GM12865 (cell line): Measurements from ENCODE around the gene NRTN.

ENCODE experiments used
- DNase-seq: peaks from one replicate; pipeline ENCODE4 v3.0.0; 2010; ENCODE audit warnings: low read depth
- H3K4me3 ChIP-seq: 2 replicates; pipeline ENCODE4 v1.5.1; 2011; ENCODE audit warnings: mild to moderate bottlenecking, low read depth, low read length, control low read depth
- CTCF ChIP-seq: IDR thresholded peaks from 2 replicates; pipeline ENCODE4 v1.5.1; 2011; ENCODE audit warnings: low read length, control low read depth, low read depth, inconsistent platforms; ENCODE audit not compliant: insufficient read depth; ENCODE audit errors: missing control alignments

The NRTN gene

GRCh38 chr19:5829567-5830310 lies 24.9 kb downstream of the NRTN start:
- H3K4me3 ChIP-seq, result peak overlapping the region; percentile 56; the same call in 1 of the 2 replicates
- TF ChIP-seq CTCF, result no peak
- DNase-seq, result no peak

- H3K4me3 ChIP-seq, result no peak overlapping the region
- DNase-seq, result no peak
- no peak for TF ChIP-seq CTCF
These were observed 26.3 kb downstream of the NRTN start for GRCh38 chr19:5831159-5831558.

- H3K4me3 ChIP-seq, result no peak overlapping the region
- TF ChIP-seq CTCF, result no peak
- no peak for DNase-seq
These were observed 27.2 kb downstream of the NRTN start for GRCh38 chr19:5832061-5832460.

GRCh38 chr19:5832527-5833216 lies 27.8 kb downstream of the NRTN start:
- DNase-seq, result no peak
- no peak for TF ChIP-seq CTCF
- no peak overlapping the region for H3K4me3 ChIP-seq

- TF ChIP-seq CTCF, result no peak
- no peak for DNase-seq
- no peak overlapping the region for H3K4me3 ChIP-seq
These were observed 33.0 kb downstream of the NRTN start for GRCh38 chr19:5837761-5838352.

GRCh38 chr19:5838353-5839064 lies 33.6 kb downstream of the NRTN start:
- no peak overlapping the region for H3K4me3 ChIP-seq
- no peak for DNase-seq
- TF ChIP-seq CTCF, result no peak
